CD4-positive, alpha-beta T cell treated with Interleukin-15 for 1 hour (primary cell): ENCODE measurements around the gene SMIM1.

ENCODE experiments used
- DNase-seq: peaks from one replicate; pipeline ENCODE4 v3.0.0-alpha.2; 2020

The SMIM1 gene

DNA sequence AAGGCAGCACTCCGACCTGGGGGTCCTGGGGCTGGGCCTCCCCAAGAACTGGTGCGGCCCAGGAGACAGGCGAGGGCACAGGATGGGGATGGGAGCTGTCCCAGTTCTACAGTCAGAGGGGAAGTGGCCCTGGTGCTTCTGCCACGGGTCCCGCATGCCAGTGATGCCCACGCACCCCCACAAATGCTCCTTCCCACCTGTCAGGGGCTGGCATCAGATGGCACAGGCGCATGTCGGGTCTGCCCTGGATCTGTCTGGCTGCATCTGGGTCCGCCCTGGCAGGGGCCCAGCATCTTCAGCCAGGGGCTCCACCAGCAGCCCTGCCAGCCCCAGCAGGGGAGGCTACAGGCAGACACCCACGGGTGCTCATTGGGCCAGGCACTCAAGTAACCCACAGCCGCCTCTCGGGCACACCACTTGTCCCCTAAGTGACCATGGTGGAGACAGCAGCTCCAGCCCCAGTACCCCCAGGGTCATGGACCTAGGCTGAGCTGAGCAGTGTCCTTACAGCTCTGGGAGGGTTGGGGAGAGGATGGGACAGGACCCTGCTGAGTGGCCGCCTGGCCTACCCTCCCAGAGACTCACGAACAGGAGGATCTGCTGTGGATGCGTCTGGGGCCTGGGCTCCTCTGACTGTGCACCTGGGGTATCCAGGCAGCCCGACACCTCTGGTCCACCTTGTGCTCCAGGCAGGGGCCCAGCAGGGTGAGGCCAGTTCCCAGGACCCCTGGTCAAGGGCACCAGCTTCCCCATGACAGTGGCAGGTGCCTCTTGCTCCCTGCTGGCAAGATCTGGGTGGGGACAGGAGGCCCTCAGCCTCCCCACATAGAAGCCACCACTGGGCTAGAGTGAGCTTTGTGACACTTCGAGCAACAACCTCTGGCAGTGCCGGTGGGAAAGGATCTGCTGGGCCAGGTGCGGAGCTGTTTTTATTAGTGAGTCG lies 5.4 kb downstream of the SMIM1 start:
- no peak for DNase-seq

DNA sequence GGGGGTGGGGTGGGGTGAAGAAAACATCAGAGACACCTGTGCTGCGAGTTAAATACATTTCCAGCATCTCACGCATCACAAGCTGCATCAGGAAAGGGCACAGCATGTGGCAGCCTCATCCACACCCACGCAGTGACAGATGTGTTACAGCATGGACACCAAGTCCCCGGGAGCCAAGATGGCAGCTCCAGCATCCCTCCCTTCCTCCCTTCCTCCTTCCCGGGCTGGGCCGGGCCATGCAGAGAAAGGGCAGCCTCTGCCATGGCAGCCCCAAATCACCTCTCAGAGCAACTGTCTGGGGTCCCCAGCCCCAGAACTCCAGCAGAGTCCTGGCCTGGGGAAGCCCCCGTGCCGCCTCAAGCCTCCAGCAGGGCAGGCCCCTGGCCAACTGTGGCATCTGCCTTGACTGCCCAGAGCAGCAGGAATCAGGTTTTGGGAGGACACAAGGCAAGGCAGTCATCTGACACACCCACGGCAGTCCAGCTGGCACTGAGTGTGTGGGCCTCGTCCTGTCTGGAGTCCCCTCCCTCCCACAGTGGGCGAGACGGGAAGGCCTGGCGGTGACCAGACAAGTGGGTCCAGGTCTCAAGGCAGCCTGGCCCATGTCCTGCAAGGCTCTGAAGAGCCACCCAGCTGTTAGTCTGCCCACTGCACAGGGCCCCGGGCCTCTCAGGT lies 6.2 kb downstream of the SMIM1 start:
- DNase-seq: no peak

GRCh38 chr1:3779265-3779911 lies 6.8 kb downstream of the SMIM1 start:
- DNase-seq: no peak

DNA sequence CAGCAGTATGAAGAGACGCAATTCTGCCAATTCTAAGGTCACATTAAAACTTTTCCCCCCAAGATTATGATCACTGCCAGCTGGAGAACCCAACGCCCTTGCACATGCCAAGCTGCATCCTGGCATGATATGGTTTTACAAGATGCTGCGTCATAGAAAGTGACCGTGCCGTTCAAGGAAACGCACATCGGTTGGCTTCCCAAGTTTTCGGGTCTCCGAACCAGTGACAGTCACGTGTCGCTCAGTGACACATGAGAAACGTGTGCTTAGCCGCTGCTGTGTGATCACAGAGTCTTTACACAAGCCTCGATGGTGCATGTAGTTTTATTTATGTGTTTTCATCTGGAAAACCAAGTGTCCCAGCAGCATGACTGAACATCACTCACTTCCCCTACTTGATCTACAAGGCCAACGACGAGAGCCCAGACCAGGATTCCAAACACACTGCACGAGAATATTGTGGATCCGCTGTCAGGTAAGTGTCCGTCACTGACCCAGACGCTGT lies 7.4 kb downstream of the SMIM1 start:
- no peak for DNase-seq

GRCh38 chr1:3780901-3781300 lies 8.4 kb downstream of the SMIM1 start:
- DNase-seq: no peak

DNA sequence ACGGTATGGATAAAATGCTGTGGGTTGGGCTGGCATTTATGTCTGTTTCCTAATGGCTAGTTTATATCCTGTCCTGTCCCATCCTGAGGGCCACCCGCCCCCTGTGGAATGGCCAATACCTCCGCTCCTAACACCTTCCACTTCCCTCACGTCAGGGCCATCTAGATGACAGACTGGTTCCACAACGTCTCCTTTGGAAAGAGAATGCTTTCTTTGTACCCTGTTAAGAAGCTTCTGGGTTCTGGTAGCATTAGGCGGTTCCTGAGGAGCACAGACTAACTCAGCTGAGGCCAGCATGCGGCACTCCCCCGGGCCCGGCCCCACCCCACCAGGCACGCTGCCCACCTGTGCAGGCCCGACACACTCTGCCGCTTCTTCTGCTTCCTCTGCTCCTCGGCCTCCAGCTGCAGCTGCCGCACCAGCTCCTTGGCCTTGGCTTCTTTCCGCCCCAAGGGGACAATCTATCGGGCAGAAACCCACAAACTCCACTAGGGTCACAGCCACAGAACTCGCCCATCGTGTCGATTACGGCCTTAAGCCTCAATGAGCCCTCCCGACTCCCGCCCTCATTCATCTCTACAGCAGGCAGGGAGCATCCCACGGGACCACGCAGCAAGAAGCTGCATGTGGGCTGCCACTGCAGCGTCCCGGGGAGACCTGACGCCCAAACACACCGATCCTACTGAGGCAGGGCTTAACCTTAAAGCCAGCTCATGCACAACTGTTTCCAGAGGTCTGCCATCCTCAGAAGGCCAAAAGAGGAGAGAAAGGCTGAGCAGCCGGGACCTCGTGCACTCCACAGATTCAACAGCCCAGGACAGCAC lies 11.3 kb downstream of the SMIM1 start:
- no peak for DNase-seq

- no peak for DNase-seq
Measured at GRCh38 chr1:3785045-3785444, 12.5 kb downstream of the SMIM1 start.

- DNase-seq: no peak
Measured at GRCh38 chr1:3785456-3786157, 13.1 kb downstream of the SMIM1 start.

- no peak for DNase-seq
Measured at GRCh38 chr1:3786468-3787348, 14.2 kb downstream of the SMIM1 start.

DNA sequence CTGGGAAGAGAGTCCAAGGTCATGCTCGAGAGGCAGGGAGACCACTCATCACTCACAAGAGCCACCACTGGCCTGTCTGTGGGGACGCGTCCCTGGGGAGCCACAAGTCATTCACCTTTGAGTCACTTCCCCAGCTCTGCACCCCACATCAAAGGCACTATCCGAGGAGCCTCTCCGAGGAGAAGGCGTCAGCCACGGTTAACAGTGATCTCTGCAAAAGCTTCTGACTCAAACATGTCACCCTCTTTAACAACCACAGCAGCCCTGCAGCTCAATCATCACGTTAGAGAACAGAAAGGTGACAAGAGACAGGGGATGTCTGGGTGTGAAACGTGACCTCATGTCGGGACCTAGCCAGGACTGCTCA lies 14.8 kb downstream of the SMIM1 start:
- DNase-seq: peak; percentile 30

GRCh38 chr1:3787745-3788605 lies 15.4 kb downstream of the SMIM1 start:
- no peak for DNase-seq

GRCh38 chr1:3788756-3789420 lies 16.3 kb downstream of the SMIM1 start:
- DNase-seq: no peak

GRCh38 chr1:3789421-3790300 lies 17.1 kb downstream of the SMIM1 start:
- DNase-seq: no peak

GRCh38 chr1:3790500-3790923 lies 18.0 kb downstream of the SMIM1 start:
- DNase-seq: no peak

DNA sequence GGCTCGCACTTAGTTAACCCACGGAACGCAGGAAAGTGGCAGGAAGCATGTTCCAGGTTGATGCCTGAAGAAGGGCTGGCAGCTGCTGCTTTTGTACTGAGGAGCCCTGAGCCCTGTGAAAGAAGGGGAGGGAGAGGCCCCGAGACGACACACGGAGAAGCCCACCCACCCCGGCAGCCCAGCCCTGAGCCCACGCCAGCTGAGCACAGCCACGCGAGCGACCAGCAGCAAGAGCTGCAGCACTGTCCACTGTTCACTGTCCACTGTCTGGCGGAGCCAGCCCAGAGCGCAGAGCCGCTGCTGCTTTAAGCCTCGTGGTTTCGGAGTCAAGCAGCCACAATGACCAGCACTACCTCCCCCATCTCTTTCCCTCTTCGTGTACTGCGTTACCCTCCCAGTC lies 18.4 kb downstream of the SMIM1 start:
- DNase-seq: no peak

- no peak for DNase-seq
Measured at GRCh38 chr1:3795453-3796214, 23.1 kb downstream of the SMIM1 start.
